ENCODE data around the gene OR51B2. TPM values are rescaled to one million over a fixed set of nuclear protein-coding genes. Genes with fewer than 3 reads are reported as not detected.

Gene OR51B2
- polyA plus RNA-seq, 4 donors = not detected

DNA sequence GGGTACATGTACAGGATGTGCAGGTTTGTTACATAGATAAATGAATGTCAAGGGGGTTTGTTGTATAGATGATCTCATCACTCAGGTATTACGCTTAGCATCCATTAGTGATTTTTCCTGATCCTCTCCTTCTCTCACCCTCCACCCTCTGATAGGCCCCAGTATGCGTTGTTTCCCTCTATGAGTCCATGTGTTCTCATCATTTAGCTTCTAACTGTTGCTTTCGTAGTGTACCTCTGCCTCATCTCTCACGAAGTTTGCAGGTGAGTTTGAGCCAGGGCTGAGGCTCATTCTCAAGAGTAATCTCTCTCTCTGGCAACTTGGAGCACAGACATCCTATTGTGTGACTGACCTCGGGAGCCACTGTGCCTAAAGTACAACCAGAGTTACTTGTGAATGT, 49.7 kb downstream of the OR51B2 start:
- no peaks in the 10 kb centered on the region for H3K27me3 ChIP-seq (ENCODE audit: control insufficient read depth in 3 of 3, insufficient read depth in 3 of 3, low read length in 3 of 3)
- FAIRE-seq (no peak), DNase-seq (no peak)
- H3K27ac ChIP-seq (ENCODE audit: low read depth in 1 of 3, low read length in 2 of 3) = no peak overlapping the region
- no peaks in the 10 kb centered on the region for H3K4me1 ChIP-seq (ENCODE audit: control insufficient read depth in 3 of 3, insufficient read depth in 2 of 3, low read depth in 1 of 3, low read length in 2 of 3)
- no peaks in the 10 kb centered on the region for H3K36me3 ChIP-seq (ENCODE audit: control insufficient read depth in 3 of 3, insufficient read depth in 2 of 3, low read depth in 1 of 3, low read length in 3 of 3)
- H3K4me3 ChIP-seq (ENCODE audit: low read depth in 1 of 3, low read length in 3 of 3) = no peak overlapping the region
- H3K9me3 ChIP-seq (ENCODE audit: control insufficient read depth in 2 of 2, insufficient read depth in 1 of 2, low read depth in 1 of 2, low read length in 1 of 2) = no peaks in the 10 kb centered on the region
- WGBS, 3 donors = 63 to 69% (median 69%) methylated on average over 5 of the region's 5 CpGs

Other genes starting within 250 kb of the OR51B2 start
- gene OR52A5, start 185.9 kb downstream of the OR51B2 start, polyA plus RNA-seq = not detected
- gene OR52A1, start 169.5 kb downstream of the OR51B2 start, polyA plus RNA-seq = not detected
- not detected for gene OR51V1, start 123.6 kb downstream of the OR51B2 start, polyA plus RNA-seq
- gene HBB, start 97.2 kb downstream of the OR51B2 start, polyA plus RNA-seq = 10 to 100 TPM in 2 of 4 donors, 1 to 10 TPM in 2; 7.4 to 61.4 (median 13.2) TPM
- gene HBD, start 89.8 kb downstream of the OR51B2 start, polyA plus RNA-seq = under 1 TPM in 1 of 4 donors, not detected in 3; 0.15 TPM
- gene HBG1, start 74.4 kb downstream of the OR51B2 start, polyA plus RNA-seq = 1 to 10 TPM in 1 of 4 donors, not detected in 3; 2.5 TPM
- 100 to 1,000 TPM in 1 of 4 donors, not detected in 3; 857 TPM for gene HBG2, start 69.5 kb downstream of the OR51B2 start, polyA plus RNA-seq
- gene HBE1, start 54.4 kb downstream of the OR51B2 start, polyA plus RNA-seq = 1 to 10 TPM in 1 of 4 donors, not detected in 3; 1.9 TPM
- not detected for gene OR51B4, start 22.4 kb downstream of the OR51B2 start, polyA plus RNA-seq
- under 1 TPM in 1 of 4 donors, not detected in 3; 0.15 TPM for gene OR51B5, start 19.2 kb upstream of the OR51B2 start, polyA plus RNA-seq
- gene OR51B6, start 27.2 kb upstream of the OR51B2 start, polyA plus RNA-seq = not detected
- gene OR51M1, start 59.5 kb upstream of the OR51B2 start, polyA plus RNA-seq = not detected
- not detected for gene OR51Q1, start 97.8 kb upstream of the OR51B2 start, polyA plus RNA-seq
- not detected for gene OR51I1, start 117.2 kb upstream of the OR51B2 start, polyA plus RNA-seq
- gene OR51I2, start 125.0 kb upstream of the OR51B2 start, polyA plus RNA-seq = under 1 TPM in 1 of 4 donors, not detected in 3; 0.03 TPM
- gene OR52D1, start 164.4 kb upstream of the OR51B2 start, polyA plus RNA-seq = not detected
- gene UBQLN3, start 185.7 kb upstream of the OR51B2 start, polyA plus RNA-seq = not detected
- under 1 TPM in 2 of 4 donors, not detected in 2; 0.10 to 0.61 TPM for gene UBQLNL, start 192.4 kb upstream of the OR51B2 start, polyA plus RNA-seq
- not detected for gene OR52H1, start 224.2 kb upstream of the OR51B2 start, polyA plus RNA-seq

All from small intestine (tissue), 7 donors.